SKM-1 treated with dmso at 0.1 percent for 144 hours (cell line): Measurements from ENCODE around the gene GPR156.

Source experiments
- DNase-seq: peaks from one replicate; lab custom pipeline; 2025; ENCODE audit not compliant: unreplicated experiment; lab: John Stamatoyannopoulos, UW

Gene GPR156

DNA sequence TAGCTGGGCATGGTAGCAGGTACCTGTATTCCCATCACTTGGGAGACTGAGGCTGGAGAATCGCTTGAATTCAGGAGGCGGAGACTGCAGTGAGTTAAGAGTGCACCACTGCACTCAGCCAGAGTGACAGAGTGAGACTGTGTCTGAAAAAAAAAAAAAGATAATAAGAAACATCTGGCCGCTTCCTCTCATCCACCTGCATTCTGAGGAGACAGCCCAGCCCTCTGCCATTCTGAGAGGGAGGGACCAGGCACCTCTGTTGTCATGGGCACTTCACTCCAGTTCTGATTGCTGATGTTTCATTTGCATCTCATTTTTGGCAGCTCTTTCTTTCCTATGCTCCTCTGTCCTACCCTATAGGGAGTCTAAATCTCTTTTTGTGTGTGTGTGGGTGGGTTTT is 154.4 kb downstream of the GPR156 start:
- DNase-seq = no peak

- no peak for DNase-seq
Measured at GRCh38 chr3:120129718-120130513, 155.1 kb downstream of the GPR156 start.

GRCh38 chr3:120129051-120129450 is 156.0 kb downstream of the GPR156 start:
- DNase-seq = no peak

DNA sequence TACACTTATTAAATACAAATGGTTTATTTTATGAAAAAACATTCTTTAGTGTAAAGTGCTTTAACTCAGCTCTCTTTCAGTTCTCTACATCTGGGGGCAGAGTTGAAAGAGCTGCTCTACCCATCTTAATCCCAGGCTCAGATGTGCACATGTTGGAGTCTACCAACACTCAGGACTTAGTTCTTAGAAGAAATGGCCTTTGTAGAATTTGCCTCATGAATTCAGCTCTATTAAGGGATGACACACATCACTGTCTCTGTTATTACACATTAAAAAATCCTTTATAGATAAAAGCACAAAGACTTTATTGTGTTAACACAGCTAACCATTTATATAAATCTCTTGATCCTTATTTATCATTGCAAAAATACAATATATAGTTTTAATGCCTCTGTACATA is 159.0 kb downstream of the GPR156 start:
- no peak for DNase-seq

DNA sequence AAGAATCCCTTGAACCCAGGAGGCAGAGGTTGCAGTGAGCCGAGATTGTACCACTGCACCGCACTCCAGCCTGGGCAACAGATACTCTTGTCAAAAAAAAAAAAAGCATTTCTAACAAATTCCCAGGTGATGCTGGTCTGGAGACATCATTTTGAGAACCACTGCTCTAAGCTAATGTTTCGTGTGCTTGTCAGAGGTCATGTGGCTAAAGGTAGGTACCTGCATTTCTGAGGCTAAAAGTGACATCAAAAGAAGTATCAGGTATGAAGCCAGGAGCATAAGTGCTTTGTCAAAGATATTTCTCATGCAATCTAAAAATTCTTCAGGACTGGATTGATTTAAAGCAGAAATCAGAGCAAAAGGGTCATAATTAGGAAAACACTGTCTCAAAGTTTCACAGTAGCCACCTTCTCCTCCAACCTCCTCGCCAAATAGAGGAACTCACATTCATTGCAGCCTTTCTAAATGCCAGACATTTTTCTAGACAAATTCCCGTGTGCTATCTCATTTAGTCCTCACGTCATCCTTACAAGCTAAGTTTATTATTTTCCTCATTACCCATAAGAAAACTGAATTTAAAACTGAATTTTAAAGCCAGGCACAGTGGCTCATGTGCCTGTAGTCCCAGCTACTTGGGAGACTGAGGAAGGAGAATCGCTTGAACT is 165.0 kb downstream of the GPR156 start:
- DNase-seq = no peak
